Testis (tissue), 3 donors: ENCODE results near the gene CCDC167. TPM values are rescaled to one million over a fixed set of nuclear protein-coding genes. Genes with fewer than 3 reads are reported as not detected.

Experiments used
- DNase-seq: peaks from one replicate; pipeline ENCODE4 v3.0.0-alpha.2; 2019
- H3K27ac ChIP-seq, 2 donors: fragments of 200-600 bp; sonication (generic); one replicate each; pipeline ENCODE4 v1.5.1; 2019
- H3K27me3 ChIP-seq: fragments of 200-600 bp; sonication (generic); one replicate; pipeline ENCODE4 v1.5.1; 2019
- H3K36me3 ChIP-seq: fragments of 200-600 bp; sonication (generic); one replicate; pipeline ENCODE4 v1.5.1; 2017; ENCODE audit warnings: low read depth; ENCODE audit errors: missing control alignments
- H3K4me1 ChIP-seq: fragments of 200-600 bp; sonication (generic); one replicate; pipeline ENCODE4 v1.5.1; 2019
- H3K4me3 ChIP-seq, 2 donors: fragments of 200-600 bp; sonication (generic); one replicate each; pipeline ENCODE4 v1.5.1; 2017 to 2019
- H3K9me3 ChIP-seq: fragments of 200-600 bp; sonication (generic); one replicate; pipeline ENCODE4 v1.5.1; 2017
- CTCF ChIP-seq, 3 experiments: fragments of 450-650 bp in 2 of 3; fragments of 200-600 bp in 1 of 3; sonication (generic) in 1 of 3; IDR thresholded peaks; one replicate each; pipeline ENCODE4 v1.5.1; 2016 to 2019; ENCODE audit warnings: antibody characterized with exemption in 3 of 3, mild to moderate bottlenecking in 2 of 3, moderate library complexity in 1 of 3
- POLR2A ChIP-seq: fragments of 450-650 bp; IDR thresholded peaks from one replicate; pipeline ENCODE4 v1.6.1; 2017; ENCODE audit warnings: antibody characterized with exemption, mild to moderate bottlenecking, moderate library complexity
- WGBS, 2 donors: methylation state at CpG; one replicate each; pipeline ENCODE4 v1.1.5; 2018; 5-methylcytosine and 5-hydroxymethylcytosine counted together
- intact Hi-C: fragments of 100-400 bp; cut with DNase I; formaldehyde crosslinking; loops from one replicate; pipeline ENCODE4 v1.15.1; 2023; ENCODE audit warnings: low total_unique reads
- polyA plus RNA-seq: library from polyadenylated mRNA; stranded (reverse); fragments of 350-450 nt; fragmentation: Illumina TruSeq; extraction: RNeasy Lipid Tissue Mini Kit (QIAGEN cat#74804); gene quantifications from one replicate; pipeline ENCODE4 v1.2.3, GENCODE V29; 2014; ENCODE audit warnings: low read depth, low replicate concordance; ENCODE audit not compliant: insufficient read depth
- total RNA-seq, 2 donors: library from RNA; depleted of rRNA; stranded (reverse); fragments of >200 nt; gene quantifications; one replicate each; pipeline ENCODE4 v1.2.3, GENCODE V29; 2016

CCDC167 gene
- total and polyA plus RNA-seq, 3 donors from 2014 or later, result 65.2 to 73.5 (median 65.4) TPM

- no peak for TF ChIP-seq POLR2A
- TF ChIP-seq CTCF (IDR thresholded peaks at IDR 0.05), result no peak
Observed at GRCh38 chr6:37516076-37516919, 16.6 kb upstream of the CCDC167 start.

GRCh38 chr6:37515712-37516075 lies 16.0 kb upstream of the CCDC167 start:
- WGBS, 2 donors, result 74 to 90% methylated on average over 2 to 9 of the region's 9 CpGs
- H3K36me3 ChIP-seq, result no peaks in the 10 kb centered on the region
- H3K4me3 ChIP-seq, result no peak overlapping the region
- no peaks in the 10 kb centered on the region for H3K4me1 ChIP-seq
- H3K27ac ChIP-seq, result no peak overlapping the region
- TF ChIP-seq POLR2A (no peak), CTCF (IDR thresholded peaks at IDR 0.05) (no peak)
- H3K9me3 ChIP-seq, result no peaks in the 10 kb centered on the region
- intact Hi-C loops, result no loop called here
- H3K27me3 ChIP-seq, result no peaks in the 10 kb centered on the region
- DNase-seq, result no peak

More at GRCh38 chr6:37516076-37516919, 16.6 kb upstream of the CCDC167 start:
- DNase-seq, result peak; percentile 50
- Histone ChIP-seq H3K27me3 (no peaks in the 10 kb centered on the region), H3K9me3 (no peaks in the 10 kb centered on the region), H3K4me3 (no peak overlapping the region), H3K36me3 (no peaks in the 10 kb centered on the region), H3K27ac (no peak overlapping the region), H3K4me1 (no peaks in the 10 kb centered on the region)
- 52 to 75% methylated on average over 13 to 18 of the region's 18 CpGs for WGBS, 2 donors
- intact Hi-C loops, result no loop called here

- no peaks in the 10 kb centered on the region for H3K4me1 ChIP-seq
- no peak overlapping the region for H3K27ac ChIP-seq
- intact Hi-C loops, result no loop called here
- 83 to 91% methylated on average over 4 to 7 of the region's 7 CpGs for WGBS, 2 donors
- no peaks in the 10 kb centered on the region for H3K9me3 ChIP-seq
- DNase-seq, result no peak
- H3K4me3 ChIP-seq, result no peak overlapping the region
- H3K27me3 ChIP-seq, result no peaks in the 10 kb centered on the region
- H3K36me3 ChIP-seq, result no peaks in the 10 kb centered on the region
- TF ChIP-seq POLR2A (no peak), CTCF (IDR thresholded peaks at IDR 0.05) (no peak)
Observed at GRCh38 chr6:37514837-37515236, 15.1 kb upstream of the CCDC167 start.

GRCh38 chr6:37514321-37514771 lies 14.7 kb upstream of the CCDC167 start:
- H3K27me3 ChIP-seq, result no peaks in the 10 kb centered on the region
- H3K36me3 ChIP-seq, result no peaks in the 10 kb centered on the region
- no peak for DNase-seq
- intact Hi-C loops, result no loop called here
- WGBS, 2 donors, result 67 to 73% methylated on average over 5 of the region's 5 CpGs
- H3K9me3 ChIP-seq, result no peaks in the 10 kb centered on the region
- no peaks in the 10 kb centered on the region for H3K4me1 ChIP-seq
- H3K4me3 ChIP-seq, result no peak overlapping the region
- TF ChIP-seq POLR2A (no peak), CTCF (IDR thresholded peaks at IDR 0.05) (no peak)
- H3K27ac ChIP-seq, result no peak overlapping the region

GRCh38 chr6:37513576-37513975 lies 13.9 kb upstream of the CCDC167 start:
- Histone ChIP-seq H3K36me3 (no peaks in the 10 kb centered on the region), H3K27ac (no peak overlapping the region), H3K9me3 (no peaks in the 10 kb centered on the region), H3K27me3 (no peaks in the 10 kb centered on the region), H3K4me3 (no peak overlapping the region), H3K4me1 (no peaks in the 10 kb centered on the region)
- TF ChIP-seq CTCF (IDR thresholded peaks at IDR 0.05), result no peak
- no peak for TF ChIP-seq POLR2A
- intact Hi-C loops, result no loop called here
- no peak for DNase-seq
- WGBS, 2 donors, result 63 to 75% methylated on average over 8 to 10 of the region's 10 CpGs
